PFSK-1 (cell line): ENCODE measurements around the gene CEP55.

Experiments
- FOXP2 ChIP-seq: optimal IDR thresholded peaks from 2 replicates; pipeline ENCODE3; 2011; ENCODE audit warnings: borderline replicate concordance, control low read depth, inconsistent platforms; ENCODE audit not compliant: insufficient read depth; ENCODE audit errors: extremely low read length, extremely low read depth
- POLR2AphosphoS5 ChIP-seq: IDR thresholded peaks from 2 replicates; pipeline ENCODE4 v1.6.1; 2012; ENCODE audit warnings: low read depth, mild to moderate bottlenecking, control low read depth, low read length, moderate library complexity
- REST ChIP-seq, 2 experiments: IDR thresholded peaks; 2 replicates each; pipeline versions ENCODE4 v1.6.1 to v1.8.0; 2011 to 2012; ENCODE audit warnings: low read depth in 2 of 2, low read length in 2 of 2, control low read depth in 1 of 2, inconsistent platforms in 1 of 2, mild to moderate bottlenecking in 1 of 2, moderate library complexity in 1 of 2; ENCODE audit not compliant: insufficient read depth in 1 of 2
- SIN3A ChIP-seq: IDR thresholded peaks from 2 replicates; pipeline ENCODE4 v1.6.1; 2012; ENCODE audit warnings: mild to moderate bottlenecking, low read length, moderate library complexity, borderline replicate concordance; ENCODE audit not compliant: insufficient read depth
- TAF1 ChIP-seq: IDR thresholded peaks from 2 replicates; pipeline ENCODE4 v1.6.1; 2012; ENCODE audit warnings: low read length, control low read depth, borderline replicate concordance; ENCODE audit not compliant: insufficient read depth

The CEP55 gene

DNA sequence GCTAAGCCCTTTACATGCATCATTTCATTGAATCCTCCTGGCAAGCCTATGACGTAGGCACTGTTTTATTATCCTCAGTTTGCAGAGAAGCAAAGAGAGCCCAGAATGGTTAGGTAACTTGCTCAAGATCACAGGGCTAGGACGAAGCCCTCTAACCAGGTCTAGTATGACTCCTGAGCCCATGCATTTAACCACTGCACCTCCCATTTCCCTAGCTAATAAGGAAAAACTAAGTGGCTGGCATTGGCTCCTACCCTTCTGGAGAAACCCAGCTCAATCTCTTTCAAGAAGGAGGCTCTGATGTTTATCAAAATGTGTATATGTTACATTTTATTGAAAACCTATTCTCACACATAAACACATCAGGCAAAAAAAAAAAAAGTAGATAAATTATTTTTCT is 34.0 kb upstream of the CEP55 start:
- no peak for TF ChIP-seq TAF1
- TF ChIP-seq FOXP2 = no peak
- TF ChIP-seq POLR2AphosphoS5 = no peak
- TF ChIP-seq SIN3A = no peak
- no peak for TF ChIP-seq REST (IDR thresholded peaks at IDR 0.05; ENCODE audit: insufficient read depth in 1 of 2, low read depth in 2 of 2, low read length in 2 of 2)

GRCh38 chr10:93462881-93463280 is 33.5 kb upstream of the CEP55 start:
- TF ChIP-seq TAF1 = no peak
- no peak for TF ChIP-seq POLR2AphosphoS5
- TF ChIP-seq SIN3A = no peak
- no peak for TF ChIP-seq REST (IDR thresholded peaks at IDR 0.05; ENCODE audit: insufficient read depth in 1 of 2, low read depth in 2 of 2, low read length in 2 of 2)
- TF ChIP-seq FOXP2 = no peak

DNA sequence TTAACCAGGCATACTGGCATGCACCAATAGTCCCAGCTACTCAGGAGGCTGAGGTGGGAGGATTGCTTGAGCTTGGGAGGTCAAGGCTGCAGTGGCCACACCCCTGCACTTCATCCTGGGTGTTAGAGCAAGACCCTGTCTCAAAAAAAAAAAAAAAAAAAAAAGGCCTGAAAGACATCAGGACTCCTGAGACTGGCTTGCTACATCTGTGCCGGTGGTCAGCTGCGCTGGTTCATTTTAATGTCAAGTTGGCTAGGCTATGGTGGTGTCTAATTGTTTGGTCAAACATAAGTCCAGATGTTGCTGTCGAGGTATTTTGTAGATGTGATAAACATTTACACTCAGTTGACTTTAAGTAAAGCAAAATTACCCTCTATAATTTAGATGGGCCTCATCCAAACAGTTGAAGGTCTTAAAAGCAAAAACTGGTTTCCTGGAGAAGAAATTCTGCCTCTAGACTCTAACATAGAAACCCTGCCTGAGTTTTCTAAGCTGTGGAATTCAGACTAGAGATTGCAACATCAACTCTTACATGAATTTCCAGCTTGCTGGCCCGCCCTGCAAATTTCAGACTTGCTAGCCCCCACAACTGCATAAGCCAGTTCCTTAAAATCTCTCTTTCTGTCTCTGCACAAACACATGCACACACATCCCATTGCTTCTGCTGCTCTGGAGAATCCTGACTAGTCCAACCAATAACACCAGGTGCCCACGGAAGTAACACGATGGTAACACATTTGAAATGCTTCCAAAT is 32.5 kb upstream of the CEP55 start:
- TF ChIP-seq SIN3A (no peak), TAF1 (no peak), REST (IDR thresholded peaks at IDR 0.05; ENCODE audit: insufficient read depth in 1 of 2, low read depth in 2 of 2, low read length in 2 of 2) (no peak), POLR2AphosphoS5 (no peak), FOXP2 (no peak)

DNA sequence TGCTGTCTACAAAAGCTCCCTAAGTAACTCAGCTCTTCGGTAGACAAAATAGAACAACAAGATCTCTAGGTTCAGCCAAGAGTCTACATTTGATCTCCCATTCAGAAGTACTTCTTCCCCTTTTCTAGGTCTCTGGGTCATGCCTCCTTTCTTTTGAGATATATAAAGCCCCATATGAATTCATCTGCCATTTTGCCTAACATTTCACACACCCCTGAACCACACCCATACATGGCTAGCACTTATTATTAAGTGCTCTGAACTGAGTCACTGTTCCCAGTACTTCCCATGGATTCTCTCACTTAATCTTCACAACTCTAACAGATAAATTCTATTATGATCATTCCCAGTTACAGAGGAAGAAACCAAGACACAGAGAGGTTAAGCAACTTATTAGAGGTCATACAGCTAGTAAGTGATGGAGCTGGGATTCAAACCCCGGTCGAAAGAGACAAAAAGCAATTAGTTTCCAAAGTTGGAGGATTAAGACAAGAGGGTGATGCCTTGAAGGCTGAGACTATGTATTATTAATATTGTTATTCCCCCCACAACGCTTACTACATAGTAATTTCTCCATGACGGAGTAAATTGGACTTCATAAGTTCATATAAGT is 31.5 kb upstream of the CEP55 start:
- TF ChIP-seq REST (IDR thresholded peaks at IDR 0.05; ENCODE audit: insufficient read depth in 1 of 2, low read depth in 2 of 2, low read length in 2 of 2) (no peak), TAF1 (no peak), SIN3A (no peak), POLR2AphosphoS5 (no peak), FOXP2 (no peak)
